ENCODE measurements around the gene PPP2R3A.
A peak's percentile ranks its signal among the peaks of the same experiment; 100 is the strongest.

PPP2R3A gene

GRCh38 chr3:136038668-136039067, 73.1 kb downstream of the PPP2R3A start:
- no peak for DNase-seq (ENCODE audit: low read depth in 2 of 2)
- no peak for TF ChIP-seq CTCF (IDR thresholded peaks at IDR 0.05; ENCODE audit: low read depth, low read length)
- no peak overlapping the region for H3K4me3 ChIP-seq (replicated peaks in 1 of 2; ENCODE audit: low read depth in 2 of 2, low read length in 2 of 2)

- DNase-seq (ENCODE audit: low read depth in 2 of 2), result peak; percentile 74 to 81
- H3K4me3 ChIP-seq (replicated peaks in 1 of 2; ENCODE audit: low read depth in 2 of 2, low read length in 2 of 2), result no peak overlapping the region
- peak; percentile 50 for TF ChIP-seq CTCF (IDR thresholded peaks at IDR 0.05; ENCODE audit: low read depth, low read length)
These were observed 77.2 kb downstream of the PPP2R3A start for GRCh38 chr3:136042608-136043221.

GRCh38 chr3:136044980-136045745, 79.6 kb downstream of the PPP2R3A start:
- no peak for TF ChIP-seq CTCF (IDR thresholded peaks at IDR 0.05; ENCODE audit: low read depth, low read length)
- H3K4me3 ChIP-seq (replicated peaks in 1 of 2; ENCODE audit: low read depth in 2 of 2, low read length in 2 of 2), result no peak overlapping the region
- no peak for DNase-seq (ENCODE audit: low read depth in 2 of 2)

GRCh38 chr3:136048068-136048467, 82.5 kb downstream of the PPP2R3A start:
- no peak for TF ChIP-seq CTCF (IDR thresholded peaks at IDR 0.05; ENCODE audit: low read depth, low read length)
- no peak overlapping the region for H3K4me3 ChIP-seq (replicated peaks in 1 of 2; ENCODE audit: low read depth in 2 of 2, low read length in 2 of 2)
- no peak for DNase-seq (ENCODE audit: low read depth in 2 of 2)

- DNase-seq (ENCODE audit: low read depth in 2 of 2), result no peak
- no peak for TF ChIP-seq CTCF (IDR thresholded peaks at IDR 0.05; ENCODE audit: low read depth, low read length)
- no peak overlapping the region for H3K4me3 ChIP-seq (replicated peaks in 1 of 2; ENCODE audit: low read depth in 2 of 2, low read length in 2 of 2)
These were observed 84.7 kb downstream of the PPP2R3A start for GRCh38 chr3:136050250-136050649.

- no peak for TF ChIP-seq CTCF (IDR thresholded peaks at IDR 0.05; ENCODE audit: low read depth, low read length)
These were observed 90.0 kb downstream of the PPP2R3A start for GRCh38 chr3:136055491-136055890.

More at GRCh38 chr3:136055491-136055890, 90.0 kb downstream of the PPP2R3A start:
- H3K4me3 ChIP-seq (replicated peaks in 1 of 2; ENCODE audit: low read depth in 2 of 2, low read length in 2 of 2), result no peak overlapping the region
- DNase-seq (ENCODE audit: low read depth in 2 of 2), result no peak

Data from cardiac fibroblast (primary cell).